MCF 10A (cell line): ENCODE results near the gene LPP. TPM values are rescaled to one million over a fixed set of nuclear protein-coding genes. Genes with fewer than 3 reads are reported as not detected.
A peak's percentile ranks its signal among the peaks of the same experiment; 100 is the strongest.

ENCODE experiments used
- BruUV-seq: library from RNA; stranded (reverse); fragments of 400-500 nt; replicated peaks from 2 replicates; lab custom pipeline; 2021; lab: Mats Ljungman, UMichigan
- CTCF ChIA-PET: fragments of 300-600 bp; sonication (Branson Sonifier 250); formaldehyde crosslinking; extraction: SDS; loops from one replicate; lab custom pipeline; 2021; ENCODE audit warnings: antibody characterized with exemption, inconsistent platforms; lab: Yijun Ruan, JAX
- POLR2A ChIA-PET: fragments of 300-600, 350-650 bp; sonication (Branson Sonifier 250); formaldehyde crosslinking; extraction: SDS; loops from one replicate; lab custom pipeline; 2020; ENCODE audit warnings: antibody characterized with exemption, inconsistent platforms; lab: Yijun Ruan, JAX
- DNase-seq: peaks from one replicate; pipeline ENCODE4 v3.0.0-alpha.2; 2018; ENCODE audit not compliant: unreplicated experiment
- H3K27ac Mint-ChIP-seq: one replicate; pipeline ENCODE4 v1.8.0; 2022; ENCODE audit warnings: mild to moderate bottlenecking, low read depth, mixed read lengths; ENCODE audit not compliant: unreplicated experiment
- H3K27me3 Mint-ChIP-seq: one replicate; pipeline ENCODE4 v1.8.0; 2022; ENCODE audit warnings: mixed read lengths; ENCODE audit not compliant: insufficient read depth, unreplicated experiment
- H3K36me3 Mint-ChIP-seq: one replicate; pipeline ENCODE4 v1.8.0; 2022; ENCODE audit warnings: mild to moderate bottlenecking, moderate library complexity, mixed read lengths; ENCODE audit not compliant: insufficient read depth, unreplicated experiment
- H3K4me1 Mint-ChIP-seq: one replicate; pipeline ENCODE4 v1.8.0; 2022; ENCODE audit warnings: mixed read lengths; ENCODE audit not compliant: insufficient read depth, unreplicated experiment
- H3K4me3 Mint-ChIP-seq: one replicate; pipeline ENCODE4 v1.8.0; 2022; ENCODE audit warnings: mild to moderate bottlenecking, moderate library complexity, mixed read lengths; ENCODE audit not compliant: unreplicated experiment
- H3K9me3 Mint-ChIP-seq: one replicate; pipeline ENCODE4 v1.8.0; 2022; ENCODE audit warnings: mixed read lengths; ENCODE audit not compliant: unreplicated experiment
- intact Hi-C: fragments of 100-400 bp; cut with micrococcal nuclease; formaldehyde crosslinking; loops from 2 replicates; pipeline ENCODE4 v1.14.1; 2022
- total RNA-seq: library from RNA; stranded (reverse); gene quantifications from 2 replicates; pipeline ENCODE4 v1.2.3, GENCODE V29; 2022
- TF ChIP-seq, protein P1 (sequence below): fragments of 200-600 bp; IDR thresholded peaks from one replicate; pipeline ENCODE4 v1.8.0; 2022; ENCODE audit warnings: antibody characterized with exemption, mild to moderate bottlenecking; ENCODE audit not compliant: unreplicated experiment

The LPP gene
- total RNA-seq, 1 experiment from 2014 or later: 117 TPM

DNA sequence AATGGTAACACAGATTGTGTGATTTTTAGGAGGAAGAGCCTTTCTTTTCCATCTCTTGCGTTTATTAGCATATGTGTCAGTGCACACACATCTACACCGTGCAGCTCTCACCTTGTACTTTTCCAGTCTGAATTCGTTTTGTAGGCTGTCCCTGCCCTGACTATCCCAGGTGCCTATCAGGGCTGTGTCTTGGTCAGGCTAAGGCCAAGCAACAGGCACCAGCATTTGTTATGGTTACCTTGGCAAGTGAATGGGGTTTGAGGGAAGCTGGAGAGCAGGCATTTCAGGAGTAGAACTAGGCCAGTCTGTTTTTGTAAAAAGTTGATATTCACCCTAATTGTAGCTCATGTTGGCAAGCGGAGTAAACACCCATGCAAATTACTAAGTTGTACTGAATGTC lies 528.4 kb downstream of the LPP start:
- Mint-ChIP-seq H3K27me3 (no peaks in the 10 kb centered on the region), H3K27ac (peak overlapping the region; percentile 72), H3K9me3 (no peaks in the 10 kb centered on the region), H3K4me1 (peaks cover 25% of the 10 kb centered on the region), H3K4me3 (no peak overlapping the region), H3K36me3 (no peaks in the 10 kb centered on the region)
- TF ChIP-seq, protein P1, sequence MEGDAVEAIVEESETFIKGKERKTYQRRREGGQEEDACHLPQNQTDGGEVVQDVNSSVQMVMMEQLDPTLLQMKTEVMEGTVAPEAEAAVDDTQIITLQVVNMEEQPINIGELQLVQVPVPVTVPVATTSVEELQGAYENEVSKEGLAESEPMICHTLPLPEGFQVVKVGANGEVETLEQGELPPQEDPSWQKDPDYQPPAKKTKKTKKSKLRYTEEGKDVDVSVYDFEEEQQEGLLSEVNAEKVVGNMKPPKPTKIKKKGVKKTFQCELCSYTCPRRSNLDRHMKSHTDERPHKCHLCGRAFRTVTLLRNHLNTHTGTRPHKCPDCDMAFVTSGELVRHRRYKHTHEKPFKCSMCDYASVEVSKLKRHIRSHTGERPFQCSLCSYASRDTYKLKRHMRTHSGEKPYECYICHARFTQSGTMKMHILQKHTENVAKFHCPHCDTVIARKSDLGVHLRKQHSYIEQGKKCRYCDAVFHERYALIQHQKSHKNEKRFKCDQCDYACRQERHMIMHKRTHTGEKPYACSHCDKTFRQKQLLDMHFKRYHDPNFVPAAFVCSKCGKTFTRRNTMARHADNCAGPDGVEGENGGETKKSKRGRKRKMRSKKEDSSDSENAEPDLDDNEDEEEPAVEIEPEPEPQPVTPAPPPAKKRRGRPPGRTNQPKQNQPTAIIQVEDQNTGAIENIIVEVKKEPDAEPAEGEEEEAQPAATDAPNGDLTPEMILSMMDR: no peak
- ChIA-PET POLR2A (interaction anchor here (1.3 to 1.5 kb wide), 3 partner anchors 8 to 265 kb away, joined by 3 to 15 read pairs (median 4); no protein-coding TSS in a partner anchor), CTCF (interaction anchor here (0.6 to 1.2 kb wide), 3 partner anchors 8 to 942 kb away, joined by 3 read pairs; no protein-coding TSS in a partner anchor)
- intact Hi-C loops: no loop called here
- DNase-seq: no peak
- BruUV-seq: no TSS peak

DNA sequence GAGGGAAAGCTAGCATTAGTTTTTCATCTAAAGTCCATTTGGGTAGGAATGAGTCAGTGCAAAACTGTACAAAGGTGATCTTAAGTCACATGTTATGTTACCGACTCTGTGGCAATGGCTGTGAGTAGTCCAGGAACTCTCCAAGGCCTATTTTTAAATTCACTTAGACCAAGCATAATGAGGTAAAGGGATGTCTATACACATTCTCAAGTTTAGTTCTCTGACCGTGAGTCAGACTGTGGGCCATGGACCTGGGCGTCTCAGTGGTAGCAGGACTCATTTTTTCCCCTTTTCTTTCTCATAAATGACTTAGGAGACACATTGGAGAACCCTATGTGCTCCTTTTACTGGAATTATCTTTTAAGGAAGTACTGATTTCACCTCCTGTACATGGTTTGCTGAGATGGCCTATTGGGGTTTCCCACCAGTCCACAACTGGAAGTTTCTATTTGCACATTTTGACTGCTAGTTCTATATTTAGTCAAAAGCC lies 529.1 kb downstream of the LPP start:
- Mint-ChIP-seq H3K27ac (peak overlapping the region; percentile 72), H3K27me3 (no peaks in the 10 kb centered on the region), H3K36me3 (no peaks in the 10 kb centered on the region), H3K4me3 (no peak overlapping the region), H3K4me1 (peaks cover 27% of the 10 kb centered on the region), H3K9me3 (no peaks in the 10 kb centered on the region)
- POLR2A ChIA-PET: interaction anchor here (0.5 to 1.5 kb wide), 4 partner anchors 9 to 938 kb away, joined by 3 to 15 read pairs (median 4); partner anchors contain the start of gene BCL6
- intact Hi-C loops: no loop called here
- no TSS peak for BruUV-seq
- TF ChIP-seq, protein P1: no peak
- CTCF ChIA-PET: interaction anchor here (1.0 to 1.2 kb wide), 2 partner anchors 9 to 943 kb away, joined by 3 read pairs; no protein-coding TSS in a partner anchor
- DNase-seq: peak; percentile 89

DNA sequence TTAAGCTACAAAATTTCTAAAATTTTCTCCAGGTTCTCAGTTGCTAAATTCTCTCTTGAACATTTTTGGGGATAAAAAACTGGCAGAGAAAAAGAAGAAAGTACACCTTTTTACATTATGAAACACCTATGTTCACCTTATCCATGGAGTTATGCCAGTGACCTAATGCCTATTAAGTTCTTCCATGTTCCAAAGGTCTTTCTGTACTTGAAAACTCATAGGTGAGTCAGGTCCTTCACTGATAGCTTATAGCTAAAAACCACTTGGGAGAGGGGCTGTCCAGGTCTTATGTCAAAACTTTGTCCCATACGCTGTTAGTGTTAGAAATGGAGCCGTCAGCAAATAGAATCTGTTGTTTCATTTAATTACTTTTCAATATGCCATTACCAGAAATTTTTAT lies 530.3 kb downstream of the LPP start:
- Mint-ChIP-seq H3K27me3 (no peaks in the 10 kb centered on the region), H3K36me3 (no peaks in the 10 kb centered on the region), H3K27ac (no peak overlapping the region), H3K4me1 (peaks cover 39% of the 10 kb centered on the region), H3K9me3 (no peaks in the 10 kb centered on the region), H3K4me3 (no peak overlapping the region)
- no peak for DNase-seq
- TF ChIP-seq, protein P1: no peak
- intact Hi-C loops: no loop called here
- no TSS peak for BruUV-seq
- POLR2A ChIA-PET: no interaction called here
- CTCF ChIA-PET: interaction anchor here (0.8 kb wide), 1 partner anchor 937 kb away, joined by 4 read pairs; no protein-coding TSS in a partner anchor

DNA sequence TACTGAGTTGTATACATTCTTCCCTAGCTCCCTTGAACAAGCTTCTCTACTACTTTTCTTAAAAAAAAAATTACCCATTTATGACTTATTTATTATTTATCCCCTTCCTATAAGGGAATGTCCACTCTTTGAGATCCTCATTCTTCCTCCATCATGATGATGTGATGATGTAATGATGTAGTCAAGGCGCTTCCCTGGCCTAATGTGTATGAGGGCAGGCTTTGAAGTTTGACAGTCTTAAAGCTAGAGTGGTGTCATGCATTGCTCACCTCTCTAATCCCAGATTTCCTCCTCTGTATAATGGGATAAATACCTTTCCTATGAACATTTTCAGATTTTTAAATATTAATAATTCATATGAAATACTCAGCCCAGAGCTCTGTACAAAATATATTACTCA lies 531.8 kb downstream of the LPP start:
- TF ChIP-seq, protein P1: no peak
- H3K4me3 Mint-ChIP-seq: no peak overlapping the region
- H3K27ac Mint-ChIP-seq: no peak overlapping the region
- no peaks in the 10 kb centered on the region for H3K9me3 Mint-ChIP-seq
- H3K36me3 Mint-ChIP-seq: no peaks in the 10 kb centered on the region
- BruUV-seq: no TSS peak
- DNase-seq: no peak
- no peaks in the 10 kb centered on the region for H3K27me3 Mint-ChIP-seq
- intact Hi-C loops: loop anchor here (5.0 kb wide), 1 partner anchor 943 kb away; no protein-coding TSS in a partner anchor
- CTCF ChIA-PET: interaction anchor here (0.6 to 2.0 kb wide), 5 partner anchors 21 to 945 kb away, joined by 3 to 7 read pairs (median 3); no protein-coding TSS in a partner anchor
- peaks cover 39% of the 10 kb centered on the region for H3K4me1 Mint-ChIP-seq
- POLR2A ChIA-PET: interaction anchor here (0.6 to 4.2 kb wide), 4 partner anchors 12 to 940 kb away, joined by 3 to 35 read pairs (median 6); partner anchors contain the start of gene BCL6
